T-helper 2 cell treated with Interferon-gamma antibody and Interleukin-4, amounts not matched to agents 100 ng/mL and 5 ng/mL, for 36 hours (primary cell): ENCODE results near the gene ID3. TPM values are rescaled to one million over a fixed set of nuclear protein-coding genes. Genes with fewer than 3 reads are reported as not detected.

Experiments used
- intact Hi-C: fragments of 100-400 bp; cut with micrococcal nuclease; formaldehyde crosslinking; loops from one replicate; pipeline ENCODE4 v1.15.1; 2023
- total RNA-seq: library from RNA; stranded (reverse); gene quantifications from 2 replicates; pipeline ENCODE4 v1.2.3, GENCODE V29; 2022

ID3 gene
- total RNA-seq, 1 donor from 2014 or later = 19.0 TPM

DNA sequence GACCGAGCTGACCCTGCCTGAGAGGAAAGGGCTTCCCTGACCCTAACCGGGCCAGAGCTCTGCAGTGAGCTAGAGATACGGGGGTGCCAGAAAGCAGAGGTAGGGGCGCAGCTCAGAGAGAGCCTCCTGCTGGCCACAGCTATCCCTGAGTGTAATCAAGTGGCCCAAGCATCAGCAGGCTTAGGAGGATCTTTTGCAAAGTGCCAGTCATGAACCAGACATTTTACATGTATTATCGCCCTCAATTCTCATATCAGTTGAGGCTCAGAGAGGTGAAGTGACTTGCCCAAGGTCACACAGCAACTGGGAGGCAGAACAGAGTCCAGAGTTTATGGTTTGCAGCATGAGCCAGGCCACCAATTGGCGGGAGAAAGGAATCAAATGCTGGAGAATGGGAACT is 7.0 kb upstream of the ID3 start:
- intact Hi-C loops = no loop called here

DNA sequence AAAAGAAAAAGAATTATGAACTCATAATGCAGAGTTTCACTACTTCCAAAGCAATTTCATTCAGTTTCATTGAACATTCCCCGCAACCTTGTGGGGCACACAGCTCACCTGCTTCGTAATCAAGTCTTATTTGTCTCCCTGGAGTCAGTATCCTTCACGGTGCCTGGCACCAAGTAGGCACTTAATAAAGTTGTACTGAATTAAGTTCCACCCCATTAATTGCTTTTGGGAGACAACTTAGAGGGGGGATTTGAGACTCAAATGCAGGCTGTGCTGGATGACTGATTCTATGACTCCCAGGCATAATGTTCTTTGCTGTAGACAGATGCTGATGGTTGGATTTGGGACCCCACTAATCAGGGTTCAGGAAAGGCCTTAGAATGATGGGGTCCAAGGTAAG is 6.5 kb upstream of the ID3 start:
- intact Hi-C loops = no loop called here

DNA sequence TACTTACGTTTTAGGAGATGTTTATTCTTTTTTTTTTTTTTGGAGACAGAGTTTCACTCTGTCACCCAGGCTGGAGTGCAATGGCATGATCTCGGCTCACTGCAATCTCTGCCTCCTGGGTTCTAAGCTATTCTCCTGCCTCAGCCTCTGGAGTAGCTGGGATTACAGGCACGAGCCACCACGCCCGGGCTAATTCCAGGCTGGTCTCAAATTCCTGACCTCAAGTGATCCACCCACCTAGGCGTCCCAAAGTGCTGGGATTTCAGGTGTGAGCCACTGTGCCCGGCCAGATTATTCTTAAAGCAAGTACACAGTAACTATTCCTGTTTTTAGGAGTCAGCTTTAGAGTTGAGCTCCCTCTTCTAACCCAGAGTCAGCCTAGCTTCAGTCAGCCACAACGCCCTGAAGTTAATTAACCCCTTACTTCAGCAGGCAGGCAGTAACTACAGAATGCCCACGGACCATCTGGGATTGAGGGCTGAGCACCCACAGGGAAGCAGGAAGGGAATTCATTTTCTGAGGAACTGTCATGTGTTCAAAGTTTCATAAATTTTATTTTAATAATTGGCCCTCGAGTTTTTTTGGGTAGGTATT is 5.3 kb upstream of the ID3 start:
- intact Hi-C loops = no loop called here

DNA sequence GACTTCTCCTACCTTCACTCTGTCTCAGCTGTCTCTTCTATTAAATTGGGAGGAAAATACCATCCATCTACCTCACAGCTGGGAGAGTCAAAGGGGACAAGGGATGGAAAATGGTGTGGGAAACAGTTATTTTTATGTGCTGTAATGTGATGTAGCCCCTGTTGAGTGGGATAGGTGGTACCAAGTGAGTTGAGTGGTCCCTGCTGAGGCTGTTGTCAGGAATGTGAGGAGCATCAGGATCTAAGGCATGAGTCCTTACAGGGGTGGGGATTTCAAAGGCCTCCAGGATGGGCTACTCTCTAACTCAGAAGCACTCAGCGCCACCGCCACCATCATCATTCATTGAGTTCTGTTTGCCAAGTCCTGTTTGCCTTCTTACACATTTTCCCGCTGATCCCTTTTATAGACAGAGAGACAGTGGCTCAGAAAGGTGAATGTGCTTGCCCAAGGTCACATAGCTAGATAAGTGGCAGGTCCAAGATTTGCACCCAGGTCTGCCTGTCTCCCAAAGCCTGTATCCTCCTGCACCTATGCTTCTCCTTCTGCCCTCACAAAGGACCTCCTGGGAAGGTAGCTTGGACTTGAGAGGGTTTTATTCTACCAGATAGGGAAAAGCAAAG is 4.6 kb upstream of the ID3 start:
- intact Hi-C loops = no loop called here

DNA sequence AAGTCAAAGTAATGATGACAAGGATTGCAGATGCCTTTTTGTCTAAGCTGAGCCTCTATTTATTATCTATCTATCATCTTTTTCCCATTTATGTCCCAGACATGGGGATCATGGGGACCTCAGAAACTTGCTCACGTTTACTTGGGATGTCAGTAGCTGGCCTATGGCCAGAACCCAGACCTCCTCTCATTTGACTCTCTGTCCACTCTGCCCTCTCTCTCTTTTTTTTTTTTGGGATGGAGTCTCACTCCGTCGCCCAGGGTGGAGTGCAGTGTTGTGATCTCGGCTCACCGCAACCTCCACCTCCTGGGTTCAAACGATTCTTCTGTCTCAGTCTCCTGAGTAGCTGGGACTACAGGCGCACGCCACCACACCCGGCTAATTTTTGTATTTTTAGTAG is 3.7 kb upstream of the ID3 start:
- intact Hi-C loops = no loop called here

DNA sequence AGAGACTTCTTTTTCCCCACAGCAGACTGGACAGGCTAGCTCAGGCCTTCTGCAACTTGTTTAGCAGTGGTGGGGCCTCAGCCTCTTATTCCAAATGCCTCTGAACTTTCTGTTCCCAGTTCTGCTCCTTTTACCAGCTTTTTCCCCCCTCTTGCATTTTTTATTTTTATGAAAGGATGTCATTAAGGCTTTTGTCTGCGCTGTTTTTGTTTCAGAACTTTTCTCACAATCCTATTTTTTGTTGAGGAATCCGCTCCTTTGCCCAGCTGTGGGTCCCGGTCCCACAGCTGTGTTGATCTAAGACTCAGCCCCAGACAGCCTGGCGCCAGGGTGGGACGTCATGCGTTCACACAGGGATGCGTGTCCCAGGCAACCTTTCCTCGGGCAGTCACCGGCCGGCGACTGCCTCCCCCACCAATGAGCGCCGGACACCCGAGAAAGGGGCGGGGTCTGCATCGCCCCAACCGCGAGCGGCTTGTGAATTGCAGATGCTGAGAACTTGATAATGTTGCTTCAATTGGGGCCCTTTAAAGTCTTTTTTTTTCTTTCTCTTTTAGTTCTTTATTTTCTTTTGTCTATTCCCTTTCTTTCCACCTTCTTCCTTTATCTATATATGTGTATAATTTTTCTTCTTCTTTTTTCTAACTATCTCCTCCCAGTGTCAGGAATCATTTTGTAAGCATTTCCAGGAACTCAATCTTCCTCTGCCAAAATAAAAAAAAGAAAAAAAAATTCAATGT is 3.0 kb upstream of the ID3 start:
- intact Hi-C loops = no loop called here

DNA sequence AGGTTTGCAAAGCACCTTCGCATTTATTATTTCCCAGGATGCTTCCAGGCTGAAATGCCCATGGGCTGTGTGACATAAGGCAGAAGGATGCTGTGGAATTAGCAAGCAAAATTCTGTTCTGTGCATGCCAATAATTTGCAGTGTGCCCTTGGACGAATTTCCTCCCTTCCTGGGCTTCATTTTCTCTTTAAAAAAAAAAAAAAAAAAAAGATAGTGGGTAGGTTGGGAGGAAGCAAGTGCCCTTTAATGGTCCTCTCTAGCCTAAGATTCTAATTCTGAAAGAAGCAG is 2.5 kb upstream of the ID3 start:
- intact Hi-C loops = no loop called here

DNA sequence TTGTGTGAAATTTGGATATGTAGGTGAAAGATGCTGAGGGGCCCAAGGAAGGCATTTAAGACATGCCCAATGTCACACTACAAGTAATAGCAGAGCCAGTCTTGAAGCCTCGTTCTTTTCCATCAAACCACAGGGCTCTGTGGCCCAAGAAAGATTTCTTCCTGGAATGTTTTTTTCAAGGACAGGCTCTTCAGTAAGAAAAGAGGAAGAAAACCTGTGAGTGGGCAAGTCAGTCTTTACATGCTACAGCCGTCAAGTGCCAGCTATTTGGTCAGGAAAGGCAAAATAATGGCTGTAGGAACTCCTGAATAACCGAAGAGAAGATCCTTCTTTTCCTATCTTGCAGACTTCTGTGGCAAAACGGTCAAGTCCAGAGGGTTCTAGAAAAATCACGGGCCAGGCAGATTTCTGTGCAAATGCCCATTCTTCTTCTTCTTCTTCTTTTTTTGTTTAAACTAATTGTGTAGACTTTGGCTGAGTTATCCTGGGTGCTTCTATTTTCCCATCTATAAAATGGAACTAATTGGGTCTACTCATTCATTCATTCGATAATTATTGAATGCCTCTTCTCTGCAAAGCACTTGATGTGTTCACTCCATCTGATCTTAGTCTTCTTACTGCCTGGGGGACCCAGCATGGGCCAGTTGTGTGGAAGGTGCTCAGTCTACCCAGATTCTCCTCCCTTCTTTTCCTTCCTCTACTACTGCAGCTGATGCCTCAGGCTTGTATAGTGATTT is 1.9 kb upstream of the ID3 start:
- intact Hi-C loops = no loop called here

DNA sequence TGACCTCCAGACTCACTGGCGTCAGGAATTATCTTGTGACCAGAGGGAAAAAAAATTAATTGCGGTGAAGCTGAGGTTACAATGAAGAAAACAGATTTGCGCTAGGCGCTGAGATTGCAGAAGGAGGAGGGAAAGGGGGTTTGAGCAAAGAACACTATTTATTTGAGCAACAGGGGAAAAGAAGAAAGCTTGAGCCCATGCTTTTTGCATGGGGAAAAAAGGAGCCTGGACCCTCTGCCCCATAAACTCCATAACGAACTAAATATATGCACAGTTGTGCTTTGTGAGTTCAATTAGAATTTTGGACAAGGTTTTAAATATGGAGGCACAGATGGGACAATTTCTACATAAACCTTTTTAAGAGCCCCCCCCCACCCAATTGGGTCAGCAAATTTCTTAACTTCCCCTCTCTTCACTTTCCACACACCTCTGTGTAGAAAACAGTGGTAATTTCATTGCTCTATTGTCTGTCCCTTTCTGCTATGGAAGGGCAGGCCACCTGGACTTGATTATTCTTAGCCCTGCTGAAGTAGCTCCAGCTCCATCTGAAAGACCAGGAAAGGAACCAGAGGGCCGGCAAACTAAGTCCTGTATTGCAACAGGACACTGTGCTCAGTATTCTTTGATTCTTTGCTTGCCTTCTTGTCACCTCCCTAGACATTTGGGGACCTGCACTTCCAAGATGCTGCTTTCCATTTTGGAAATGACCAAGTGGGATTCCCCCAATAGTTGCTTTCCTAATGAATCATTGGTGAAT is 862 bp upstream of the ID3 start:
- intact Hi-C loops = loop anchor here (2.0 to 10.0 kb wide), 2 partner anchors 77 to 395 kb away; partner anchors contain the start of gene LUZP1

DNA sequence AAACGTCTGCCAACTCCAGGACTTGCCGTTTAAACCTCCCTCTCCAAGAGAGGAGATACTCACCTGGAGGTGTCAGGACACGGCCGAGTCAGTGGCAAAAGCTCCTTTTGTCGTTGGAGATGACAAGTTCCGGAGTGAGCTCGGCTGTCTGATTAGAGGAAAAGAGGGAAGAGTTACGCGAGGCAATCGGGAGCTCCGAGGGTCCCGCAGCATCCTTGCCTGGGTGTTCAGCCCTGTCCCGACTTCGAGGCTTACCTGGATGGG is 497 bp downstream of the ID3 start:
- intact Hi-C loops = loop anchor here (2.0 to 10.0 kb wide), 2 partner anchors 78 to 394 kb away; partner anchors contain the start of gene LUZP1

DNA sequence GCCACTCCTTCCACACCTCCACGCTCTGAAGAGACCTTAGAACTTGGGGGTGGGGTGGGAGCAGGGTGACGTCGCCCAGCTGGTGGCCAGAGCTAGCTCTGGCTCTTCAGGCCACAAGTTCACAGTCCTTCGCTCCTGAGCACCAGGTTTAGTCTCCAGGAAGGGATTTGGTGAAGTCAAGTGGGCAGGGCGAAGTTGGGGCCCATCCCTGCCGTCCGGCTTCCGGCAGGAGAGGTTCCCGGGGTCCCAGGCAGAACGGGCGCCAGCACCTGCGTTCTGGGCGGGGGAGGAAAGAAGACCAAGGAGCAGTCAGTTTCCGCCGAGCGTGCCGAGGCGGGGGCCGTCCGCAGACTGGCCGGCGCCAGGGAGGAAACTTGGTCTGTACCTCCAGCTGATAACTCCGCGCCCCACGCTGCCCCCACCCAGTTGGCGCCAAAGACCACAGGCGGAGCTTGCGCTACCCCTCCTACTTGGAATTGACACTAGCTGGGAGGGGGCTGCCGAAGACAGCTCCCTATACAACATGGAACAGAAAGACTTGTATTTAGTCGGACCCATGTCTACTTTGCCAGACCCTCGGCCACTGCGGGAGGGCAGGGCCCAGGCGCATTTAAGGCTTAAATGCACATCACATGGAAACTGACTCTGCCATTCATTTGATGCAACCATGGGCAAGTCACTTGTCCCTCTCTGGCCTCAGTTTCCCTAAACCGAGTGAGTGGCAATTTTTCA is 995 bp downstream of the ID3 start:
- intact Hi-C loops = loop anchor here (2.0 to 10.0 kb wide), 2 partner anchors 78 to 394 kb away; partner anchors contain the start of gene LUZP1

DNA sequence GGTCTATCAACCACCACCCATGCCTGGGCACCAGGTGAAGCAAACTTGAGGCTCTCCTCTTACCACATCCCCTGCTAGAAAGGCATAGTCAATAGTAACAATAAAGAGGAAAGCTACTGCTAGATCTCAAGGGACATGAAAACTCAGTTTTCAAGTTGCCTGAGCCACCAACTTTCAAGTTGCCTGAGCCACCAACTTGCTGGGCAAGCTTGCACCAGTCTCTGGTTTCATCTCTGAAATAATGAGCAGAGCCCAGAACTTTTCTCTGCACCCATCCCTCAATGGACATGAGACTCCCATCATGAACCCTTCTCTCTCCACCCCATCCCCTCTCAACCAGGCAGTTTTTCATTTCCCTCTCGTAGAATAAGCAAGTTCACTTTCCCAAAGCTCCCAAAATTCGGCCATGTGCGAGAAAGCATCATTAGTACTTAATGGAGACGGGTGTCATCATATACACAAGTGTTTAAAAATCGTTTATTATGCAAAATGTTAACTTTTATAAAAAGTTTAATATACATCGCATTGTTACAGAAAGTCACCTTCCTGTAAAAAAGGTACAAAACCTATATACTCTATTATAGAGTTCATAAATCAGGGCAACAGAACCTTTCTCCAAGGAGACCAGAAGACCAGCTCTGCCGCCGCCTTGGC is 1.7 kb downstream of the ID3 start:
- intact Hi-C loops = loop anchor here (2.0 to 10.0 kb wide), 2 partner anchors 79 to 393 kb away; partner anchors contain the start of gene LUZP1

DNA sequence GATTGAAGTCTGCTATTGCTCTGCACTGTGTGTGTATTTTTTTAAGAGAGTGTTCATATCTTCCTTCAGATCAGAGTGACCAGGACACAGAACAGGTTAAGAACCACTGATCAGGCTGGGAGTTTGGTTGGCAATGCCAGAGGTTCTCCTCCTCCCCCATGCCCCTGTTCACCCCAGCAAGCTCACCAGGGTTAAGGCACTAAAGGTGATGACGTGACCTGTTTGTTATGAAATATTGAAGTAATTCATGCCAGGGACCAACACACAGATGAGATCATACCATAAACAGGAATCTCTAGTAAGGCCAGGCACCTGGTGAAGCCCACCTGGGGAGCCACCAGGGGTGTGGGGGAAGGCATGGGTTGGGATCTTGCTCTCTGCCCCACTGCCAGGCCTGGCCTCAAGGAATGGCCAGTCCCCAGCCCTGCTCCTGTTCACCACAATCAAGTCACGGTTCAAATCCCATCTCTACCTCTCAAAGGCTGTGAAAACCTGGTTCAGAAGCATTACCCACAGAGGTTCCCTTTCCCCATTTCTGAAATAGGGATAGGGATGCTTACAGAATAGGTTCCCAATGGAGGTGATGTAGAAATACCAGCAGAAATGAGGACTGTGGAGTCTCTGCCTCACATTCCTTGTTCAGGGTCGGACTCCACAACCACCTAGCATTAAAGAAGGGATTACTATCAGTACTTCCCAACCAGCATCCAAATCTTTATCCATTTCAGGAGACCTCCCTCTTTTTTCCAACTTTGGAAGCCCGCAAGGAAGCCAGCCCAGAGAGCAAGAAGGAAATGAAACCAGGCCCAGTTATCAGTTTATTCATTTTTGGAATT is 2.4 kb downstream of the ID3 start:
- intact Hi-C loops = loop anchor here (10.0 kb wide), 1 partner anchor 392 kb away; the partner anchor contains the start of gene LUZP1

DNA sequence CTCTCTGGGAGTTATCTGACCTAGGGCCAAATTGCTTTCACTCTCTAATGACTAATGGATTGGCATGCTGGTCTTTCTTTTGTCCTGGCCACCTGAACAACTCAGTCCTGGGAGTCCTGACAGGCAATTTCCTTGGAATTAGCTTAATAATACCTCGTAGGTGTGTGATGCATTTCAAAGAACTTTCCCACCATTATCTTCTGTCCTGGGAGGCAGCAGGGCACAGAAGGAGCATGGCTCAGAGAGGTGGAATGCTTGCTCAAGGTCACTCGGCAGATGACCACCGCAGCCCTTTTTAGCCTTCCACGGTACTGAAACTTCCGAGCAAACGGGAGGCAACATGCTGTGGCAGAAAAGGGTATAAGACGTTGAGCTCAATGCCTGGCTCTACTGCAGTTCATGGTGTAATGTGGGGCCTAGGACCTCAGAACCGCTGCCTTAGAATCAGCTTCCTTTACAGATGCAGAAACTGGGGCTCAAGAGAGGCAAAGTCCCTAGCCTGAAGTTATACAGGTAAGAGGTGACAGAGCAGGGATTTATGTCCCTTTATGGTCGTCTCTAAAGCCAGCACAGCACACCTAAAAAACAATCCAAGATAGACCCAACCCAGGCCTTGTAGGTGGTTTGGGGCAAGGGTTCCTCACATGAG is 3.2 kb downstream of the ID3 start:
- intact Hi-C loops = loop anchor here (2.0 to 10.0 kb wide), 2 partner anchors 57 to 391 kb away; partner anchors contain the start of gene LUZP1

DNA sequence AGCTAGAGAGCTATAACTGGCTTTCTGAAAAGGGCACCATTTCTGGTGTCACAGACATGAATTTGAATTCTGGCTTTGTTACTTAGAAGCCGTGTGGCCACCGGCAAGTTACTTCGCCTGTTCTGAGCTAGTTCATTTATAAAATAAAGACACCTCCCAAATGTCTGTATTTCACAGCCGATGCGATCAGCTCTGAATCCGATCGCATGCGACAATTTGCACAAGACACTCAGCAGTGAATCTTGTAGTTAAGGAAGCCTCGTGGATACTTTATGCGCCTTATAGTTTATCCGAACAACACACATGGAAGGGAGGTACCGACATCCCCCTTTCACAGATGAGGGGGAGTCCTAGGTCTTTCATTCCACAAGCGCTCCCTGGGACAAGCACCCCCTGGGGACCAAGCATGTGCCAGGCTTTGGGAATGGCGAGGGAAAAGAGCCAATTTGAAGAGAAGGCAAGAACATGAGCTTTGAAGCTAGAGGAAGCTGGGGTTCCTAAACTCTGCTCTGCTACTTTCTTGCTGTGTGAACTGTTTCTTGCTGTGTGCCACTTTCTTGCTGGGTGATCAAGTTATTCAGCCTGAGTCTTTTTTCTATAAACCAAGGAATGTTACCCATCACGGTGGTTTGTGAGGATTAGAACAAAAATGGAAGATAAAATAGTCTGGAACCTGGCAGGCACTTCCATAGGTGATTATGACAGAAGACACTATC is 3.9 kb downstream of the ID3 start:
- intact Hi-C loops = loop anchor here (2.0 to 10.0 kb wide), 2 partner anchors 57 to 391 kb away; partner anchors contain the start of gene LUZP1

DNA sequence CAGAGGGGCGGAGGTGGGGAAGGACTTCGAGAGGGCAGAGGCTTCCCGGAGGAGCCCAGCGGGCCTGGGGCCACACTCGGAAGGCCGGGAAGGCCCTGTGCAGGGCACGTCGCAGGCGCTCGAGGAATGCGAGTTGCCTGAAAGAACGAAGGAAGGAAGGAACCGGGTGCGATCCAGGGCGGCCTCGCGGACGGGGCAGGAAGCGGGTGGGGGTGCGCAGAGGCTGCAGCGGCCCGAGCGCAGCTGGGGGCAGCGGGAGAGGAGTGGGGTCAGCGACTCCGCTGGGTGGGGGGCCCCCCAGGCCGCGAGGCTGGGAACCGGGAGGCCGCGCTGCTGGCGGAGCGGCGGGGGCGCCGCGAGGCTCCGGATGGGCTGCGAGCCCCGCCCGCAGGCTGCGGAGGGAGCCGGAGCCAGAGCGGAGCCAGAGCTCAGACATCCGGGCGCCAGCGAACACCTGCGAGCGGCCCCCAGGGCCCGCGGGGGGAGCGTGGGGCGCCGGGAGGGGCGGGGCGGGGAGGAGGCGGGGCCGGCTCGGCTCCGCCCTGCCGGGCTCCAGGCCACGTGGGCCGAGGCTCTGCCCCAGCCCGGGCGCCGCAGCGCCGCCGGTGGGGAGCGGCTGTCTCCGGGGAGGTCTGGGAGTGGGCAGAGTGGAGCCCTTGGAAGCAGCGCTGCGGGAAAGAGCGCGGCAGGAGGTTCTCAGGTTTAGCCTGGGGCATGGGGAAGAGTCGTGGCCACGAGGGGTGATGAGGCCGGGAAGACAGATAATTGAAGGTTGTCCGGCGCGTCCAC is 4.6 kb downstream of the ID3 start:
- intact Hi-C loops = loop anchor here (1.0 to 10.0 kb wide), 4 partner anchors 23 to 390 kb away; partner anchors contain the start of genes E2F2 and LUZP1

DNA sequence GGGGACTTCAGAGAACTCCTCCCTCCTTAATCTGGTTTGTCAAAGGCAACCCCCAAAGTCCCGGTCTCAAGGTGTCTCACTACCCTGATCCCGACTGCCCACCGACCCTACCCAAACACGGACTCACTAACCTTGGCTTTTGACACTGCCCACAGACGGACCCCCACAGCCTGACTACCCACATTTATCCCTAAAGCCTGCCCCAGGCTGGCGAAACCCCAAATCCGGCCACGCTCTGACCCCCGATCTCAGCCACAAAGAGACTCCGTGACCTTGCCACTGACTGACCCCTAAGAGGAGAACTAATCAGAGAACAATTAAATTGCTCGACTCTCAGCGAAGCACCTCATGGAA is 5.2 kb downstream of the ID3 start:
- intact Hi-C loops = loop anchor here (1.0 to 10.0 kb wide), 4 partner anchors 23 to 389 kb away; partner anchors contain the start of genes E2F2 and LUZP1
